K562 (cell line): ENCODE data around the gene MALRD1. TPM values are rescaled to one million over a fixed set of nuclear protein-coding genes. Genes with fewer than 3 reads are reported as not detected.

Source experiments
- ATAC-seq: fragments of 200-7000 bp; cut with Tn5 transposase; 3 replicates; pipeline ENCODE4 v1.9.1; 2020; ENCODE audit warnings: moderate library complexity
- BruUV-seq: library from RNA; stranded (reverse); fragments of 400-500 nt; replicated peaks from 2 replicates; lab custom pipeline; 2021; lab: Mats Ljungman, UMichigan
- CTCF ChIA-PET: fragments of 300-600 bp; formaldehyde crosslinking; extraction: SDS; loops from one replicate; lab custom pipeline; 2021; ENCODE audit warnings: low intra/inter-chr PET ratio; lab: Yijun Ruan, JAX
- POLR2A ChIA-PET: fragments of 300-600, 350-650 bp; sonication (Branson Sonifier 250); formaldehyde crosslinking; extraction: SDS; loops from one replicate; lab custom pipeline; 2021; ENCODE audit warnings: antibody characterized with exemption, inconsistent platforms; lab: Yijun Ruan, JAX
- DNase-seq, 4 experiments: peaks; one replicate each; pipeline versions ENCODE4 v3.0.0 to v3.0.0-alpha.2; 2011 to 2018; ENCODE audit warnings: low spot score in 3 of 4, mixed read lengths in 3 of 4; ENCODE audit errors: extremely low read depth in 1 of 4
- FAIRE-seq: peaks from 2 replicates; lab custom pipeline; 2011; peaks lifted over from hg19 to GRCh38; lab: Jason Lieb, UNC
- H2AFZ ChIP-seq: 2 replicates; pipeline ENCODE4 v1.6.0; 2011; ENCODE audit warnings: low read depth, low read length, control low read depth, inconsistent platforms
- H3K27ac ChIP-seq: fragments of 200-600 bp; 3 replicates; pipeline ENCODE4 v1.8.0; 2011; ENCODE audit warnings: low read depth, mild to moderate bottlenecking, control low read depth, inconsistent platforms, low read length, moderate library complexity, mixed read lengths; ENCODE audit errors: extremely low read depth
- H3K27me3 ChIP-seq, 2 experiments: fragments of 300-600 bp in 1 of 2; 2 replicates in 1 of 2; 3 replicates in 1 of 2; pipeline versions ENCODE4 v1.6.0 to v1.8.0; 2011; ENCODE audit warnings: inconsistent platforms in 2 of 2, low read length in 2 of 2, mild to moderate bottlenecking in 1 of 2, mixed read lengths in 1 of 2, moderate library complexity in 1 of 2; ENCODE audit not compliant: control insufficient read depth in 2 of 2, insufficient read depth in 2 of 2
- H3K36me3 ChIP-seq: fragments of 300-600 bp; 3 replicates; pipeline ENCODE4 v1.8.0; 2011; ENCODE audit warnings: mild to moderate bottlenecking, low read length, inconsistent platforms; ENCODE audit not compliant: control insufficient read depth, insufficient read depth
- H3K4me1 ChIP-seq, 2 experiments: fragments of 200-600 bp in 1 of 2; replicated peaks in 1 of 2; 2 replicates in 1 of 2; 3 replicates in 1 of 2; pipeline versions ENCODE4 v1.5.1 to v1.8.0; 2011; ENCODE audit warnings: inconsistent platforms in 2 of 2, low read length in 2 of 2, mild to moderate bottlenecking in 1 of 2, mixed read lengths in 1 of 2, moderate library complexity in 1 of 2; ENCODE audit not compliant: control insufficient read depth in 2 of 2, insufficient read depth in 2 of 2
- H3K4me2 ChIP-seq: 2 replicates; pipeline ENCODE4 v1.6.1; 2011; ENCODE audit warnings: low read length, control low read depth, inconsistent platforms, mixed read lengths; ENCODE audit not compliant: insufficient read depth
- H3K4me3 ChIP-seq: fragments of 200-600 bp; sonication (generic), shearing (Covaris generic); 2 replicates; pipeline ENCODE4 v1.5.1; 2016; ENCODE audit warnings: control low read depth, inconsistent platforms
- H3K79me2 ChIP-seq: fragments of 200-600 bp; 3 replicates; pipeline ENCODE4 v1.8.0; 2011; ENCODE audit warnings: low read length, inconsistent platforms; ENCODE audit not compliant: control insufficient read depth, insufficient read depth
- H3K9ac ChIP-seq, 2 experiments: 2 replicates each; pipeline versions ENCODE4 v1.6.0 to v1.6.1; 2011; ENCODE audit warnings: low read depth in 2 of 2, low read length in 2 of 2, control low read depth in 1 of 2, inconsistent platforms in 1 of 2, mild to moderate bottlenecking in 1 of 2, mixed read lengths in 1 of 2; ENCODE audit not compliant: insufficient read depth in 1 of 2
- H3K9me1 ChIP-seq: one replicate; pipeline ENCODE4 v1.6.0; 2011; ENCODE audit warnings: inconsistent platforms, mild to moderate bottlenecking, low read length, moderate library complexity; ENCODE audit not compliant: control insufficient read depth, insufficient read depth
- H3K9me3 ChIP-seq: replicated peaks from 2 replicates; pipeline ENCODE4 v1.5.1; 2011; ENCODE audit warnings: low read depth, low read length, inconsistent platforms; ENCODE audit not compliant: control insufficient read depth, insufficient read depth
- H4K20me1 ChIP-seq: replicated peaks from 2 replicates; pipeline ENCODE4 v1.6.1; 2011; ENCODE audit warnings: low read length, inconsistent platforms, mixed read lengths; ENCODE audit not compliant: control insufficient read depth, insufficient read depth
- C11orf30 ChIP-seq: fragments of 450-650 bp; IDR thresholded peaks from 2 replicates; pipeline ENCODE4 v1.6.1; 2016; ENCODE audit warnings: low read depth, mild to moderate bottlenecking
- ID3 ChIP-seq, 2 experiments: fragments of 250-450 bp in 1 of 2; fragments of 450-650 bp in 1 of 2; sonication (Bioruptor Pico) in 1 of 2; IDR thresholded peaks; 2 replicates each; pipeline versions ENCODE4 v1.6.1 to v1.8.0; 2016 to 2021; ENCODE audit warnings: mild to moderate bottlenecking in 2 of 2, moderate library complexity in 2 of 2, missing compliant biosample characterization in 1 of 2, missing genetic modification characterization in 1 of 2
- MAFG ChIP-seq: fragments of 450-650 bp; conservative IDR thresholded peaks from 2 replicates; pipeline ENCODE4 v1.6.1; 2016; ENCODE audit warnings: missing genetic modification characterization, missing compliant biosample characterization
- MLLT1 ChIP-seq, 2 experiments: fragments of 450-650 bp; IDR thresholded peaks; 2 replicates each; pipeline ENCODE4 v1.6.1; 2016
- RNF219 ChIP-seq: fragments of 250-450 bp; sonication (Bioruptor Pico); IDR thresholded peaks from 2 replicates; pipeline ENCODE4 v1.5.0; 2022; ENCODE audit warnings: mild to moderate bottlenecking
- SP2 ChIP-seq: IDR thresholded peaks from 2 replicates; pipeline ENCODE4 v1.6.1; 2011; ENCODE audit warnings: mild to moderate bottlenecking, low read depth, low read length, moderate library complexity; ENCODE audit not compliant: poor library complexity, severe bottlenecking; ENCODE audit errors: extremely low read depth
- SRSF1 ChIP-seq: fragments of 200-400 bp; formaldehyde crosslinking; IDR thresholded peaks from 2 replicates; pipeline ENCODE4 v1.6.1; 2017; ENCODE audit warnings: mild to moderate bottlenecking, low read depth, low read length, moderate library complexity
- ZNF316 ChIP-seq: fragments of 450-650 bp; IDR thresholded peaks from 2 replicates; pipeline ENCODE4 v1.6.1; 2016
- WGBS: fragments of 100-300 bp; shearing (Covaris generic); methylation state at CpG from one replicate; pipeline ENCODE4 v1.1.6; 2016; ENCODE audit warnings: low coverage, mixed read lengths; ENCODE audit not compliant: insufficient coverage; ENCODE audit errors: missing lambda C conversion rate; 5-methylcytosine and 5-hydroxymethylcytosine counted together
- in situ Hi-C: fragments of 300-500 bp; cut with MboI; formaldehyde crosslinking; loops from 4 replicates; pipeline ENCODE4 v1.15.0; 2018; ENCODE audit warnings: inconsistent platforms, mixed read lengths
- intact Hi-C: fragments of 100-400 bp; cut with micrococcal nuclease; formaldehyde crosslinking; loops from 2 replicates; pipeline ENCODE4 v1.14.2; 2022
- polyA plus RNA-seq, 8 experiments: library from polyadenylated mRNA; depleted of rRNA in 4 of 8; stranded (reverse) in 5 of 8; unstranded in 3 of 8; fragments of >200 nt; fragmentation: Nextera tagmentation in 2 of 8; fragmentation: Illumina TruSeq in 1 of 8; extraction: Ambion mirVana in 2 of 8; extraction: Trizol in 1 of 8; gene quantifications; 2 replicates each; pipeline versions ENCODE4 v1.2.1 to v1.2.3, GENCODE V29; 2011 to 2014; ENCODE audit warnings: inconsistent platforms in 1 of 8, missing spikeins in 1 of 8
- total RNA-seq, 7 experiments: library from RNA; depleted of rRNA in 6 of 7; stranded (reverse); fragments of >200 nt in 6 of 7; fragmentation: Illumina TruSeq in 2 of 7; extraction: Trizol in 2 of 7; gene quantifications; 2 replicates each; pipeline versions ENCODE4 v1.2.1 to v1.2.3, GENCODE V29; 2011 to 2021; ENCODE audit warnings: low replicate concordance in 1 of 7

The MALRD1 gene
- total and polyA plus RNA-seq, 9 of the 15 experiments (the other 6 are each of a cell fraction or from before 2014, with no cell fraction given) = not detected

GRCh38 chr10:19256331-19256730 is 207.7 kb downstream of the MALRD1 start:
- BruUV-seq = no TSS peak

GRCh38 chr10:19263262-19263661 is 214.7 kb downstream of the MALRD1 start:
- Histone ChIP-seq H3K4me1 (no peaks in the 10 kb centered on the region), H3K9ac (no peak overlapping the region), H3K36me3 (no peaks in the 10 kb centered on the region), H3K9me3 (no peaks in the 10 kb centered on the region), H4K20me1 (no peaks in the 10 kb centered on the region), H3K4me3 (no peak overlapping the region), H3K9me1 (no peaks in the 10 kb centered on the region), H3K4me2 (no peak overlapping the region), H3K79me2 (no peaks in the 10 kb centered on the region), H2AFZ (no peak overlapping the region), H3K27ac (no peak overlapping the region), H3K27me3 (no peaks in the 10 kb centered on the region)
- ATAC-seq = no peak
- POLR2A ChIA-PET = no interaction called here
- TF ChIP-seq C11orf30 (peak; percentile 20; the same call in 1 of the 2 replicates), SRSF1 (no peak), ZNF316 (peak; percentile 75), ID3 (CRISPR knock-in tag; IDR thresholded peaks at IDR 0.05) (no peak), ID3 (tag; IDR thresholded peaks at IDR 0.05) (no peak), RNF219 (CRISPR knock-in tag) (no peak), MLLT1 (IDR thresholded peaks at IDR 0.05) (no peak), SP2 (no peak)
- BruUV-seq = no TSS peak
- CTCF ChIA-PET = no interaction called here
- in situ Hi-C loops = no loop called here
- 0% methylated on average over 1 of the region's 1 CpG for WGBS
- intact Hi-C loops = no loop called here
- FAIRE-seq = no peak
- no peak for DNase-seq

More at GRCh38 chr10:19256331-19256730, 207.7 kb downstream of the MALRD1 start:
- ATAC-seq (no peak), DNase-seq (no peak), FAIRE-seq (no peak)
- H3K4me2 ChIP-seq = no peak overlapping the region
- H3K9me1 ChIP-seq = no peaks in the 10 kb centered on the region
- CTCF ChIA-PET = no interaction called here
- POLR2A ChIA-PET = no interaction called here
- in situ Hi-C loops = no loop called here
- no peaks in the 10 kb centered on the region; the same call in 1 of the 2 replicates for H3K9me3 ChIP-seq
- H3K79me2 ChIP-seq = no peaks in the 10 kb centered on the region
- intact Hi-C loops = no loop called here
- H3K27ac ChIP-seq = no peak overlapping the region
- WGBS = 0% methylated on average over 1 of the region's 1 CpG
- no peak overlapping the region for H2AFZ ChIP-seq
- H3K36me3 ChIP-seq = no peaks in the 10 kb centered on the region
- H3K4me1 ChIP-seq = no peaks in the 10 kb centered on the region
- no peak for TF ChIP-seq MAFG (tag)
- no peaks in the 10 kb centered on the region for H3K27me3 ChIP-seq
- no peak overlapping the region for H3K4me3 ChIP-seq
- no peak overlapping the region for H3K9ac ChIP-seq
- no peaks in the 10 kb centered on the region for H4K20me1 ChIP-seq
